K562 (cell line): ENCODE results near the gene KIAA0513. TPM values are rescaled to one million over a fixed set of nuclear protein-coding genes. Genes with fewer than 3 reads are reported as not detected.

Source experiments
- DDX20 ChIP-seq: fragments of 450-650 bp; IDR thresholded peaks from 2 replicates; pipeline ENCODE4 v1.6.1; 2016; ENCODE audit warnings: missing genetic modification characterization, low read depth, mild to moderate bottlenecking, missing compliant biosample characterization, moderate library complexity
- HNRNPL ChIP-seq: fragments of 200-400 bp; formaldehyde crosslinking; IDR thresholded peaks from 2 replicates; pipeline ENCODE4 v1.6.1; 2017; ENCODE audit warnings: low read depth, mild to moderate bottlenecking, low read length
- PTBP1 ChIP-seq: fragments of 200-400 bp; formaldehyde crosslinking; IDR thresholded peaks from 2 replicates; pipeline ENCODE4 v1.6.1; 2017; ENCODE audit warnings: low read depth, low read length
- RAD51 ChIP-seq: fragments of 450-650 bp; IDR thresholded peaks from 2 replicates; pipeline ENCODE4 v1.7.1; 2016; ENCODE audit warnings: low read depth, mild to moderate bottlenecking, borderline replicate concordance
- SREBF1 ChIP-seq: fragments of 150-350 bp; IDR thresholded peaks from 2 replicates; pipeline ENCODE4 v1.6.1; 2014; ENCODE audit warnings: antibody characterized with exemption, low read depth, low read length, borderline replicate concordance
- TRIM28 ChIP-seq: fragments of 450-650 bp; IDR thresholded peaks from 2 replicates; pipeline ENCODE4 v1.6.1; 2017
- ZFP30 ChIP-seq: fragments of 250-450 bp; sonication (Bioruptor Pico); IDR thresholded peaks from 2 replicates; pipeline ENCODE4 v1.8.0; 2022; ENCODE audit warnings: moderate library complexity, mild to moderate bottlenecking, inconsistent platforms, borderline replicate concordance
- ZNF586 ChIP-seq: fragments of 450-650 bp; formaldehyde crosslinking; conservative IDR thresholded peaks from 2 replicates; pipeline ENCODE4 v1.4.0; 2020; ENCODE audit warnings: mild to moderate bottlenecking, moderate library complexity
- polyA plus RNA-seq, 8 experiments: library from polyadenylated mRNA; depleted of rRNA in 4 of 8; stranded (reverse) in 5 of 8; unstranded in 3 of 8; fragments of >200 nt; fragmentation: Nextera tagmentation in 2 of 8; fragmentation: Illumina TruSeq in 1 of 8; extraction: Ambion mirVana in 2 of 8; extraction: Trizol in 1 of 8; gene quantifications; 2 replicates each; pipeline versions ENCODE4 v1.2.1 to v1.2.3, GENCODE V29; 2011 to 2014; ENCODE audit warnings: inconsistent platforms in 1 of 8, missing spikeins in 1 of 8
- total RNA-seq, 7 experiments: library from RNA; depleted of rRNA in 6 of 7; stranded (reverse); fragments of >200 nt in 6 of 7; fragmentation: Illumina TruSeq in 2 of 7; extraction: Trizol in 2 of 7; gene quantifications; 2 replicates each; pipeline versions ENCODE4 v1.2.1 to v1.2.3, GENCODE V29; 2011 to 2021; ENCODE audit warnings: low replicate concordance in 1 of 7
- TF ChIP-seq, protein P1 (sequence below): fragments of 250-450 bp; sonication (Bioruptor Pico); IDR thresholded peaks from 2 replicates; pipeline ENCODE4 v1.4.0; 2020; ENCODE audit warnings: mild to moderate bottlenecking, moderate library complexity
- TF ChIP-seq, protein P2 (sequence below): fragments of 250-450 bp; sonication (Bioruptor Pico); IDR thresholded peaks from 2 replicates; pipeline ENCODE4 v1.5.0; 2021; ENCODE audit warnings: mild to moderate bottlenecking, moderate library complexity
- TF ChIP-seq, protein P3 (sequence below): sonication (generic); formaldehyde crosslinking; IDR thresholded peaks from 2 replicates; pipeline ENCODE4 v1.4.0; 2020; ENCODE audit warnings: mild to moderate bottlenecking, missing genetic modification reagents
- TF ChIP-seq, protein P4 (sequence below): fragments of 250-450 bp; sonication (Bioruptor Pico); IDR thresholded peaks from 2 replicates; pipeline ENCODE4 v1.4.0; 2020; ENCODE audit warnings: borderline replicate concordance
- TF ChIP-seq, protein P5 (sequence below): fragments of 450-650 bp; IDR thresholded peaks from one replicate; pipeline ENCODE4 v1.6.1; 2018; ENCODE audit warnings: mild to moderate bottlenecking, moderate library complexity; ENCODE audit not compliant: partially characterized antibody
- TF ChIP-seq, protein P6 (sequence below): sonication (generic); formaldehyde crosslinking; IDR thresholded peaks from 2 replicates; pipeline ENCODE4 v1.8.0; 2022; ENCODE audit warnings: missing genetic modification reagents, mild to moderate bottlenecking, borderline replicate concordance

The KIAA0513 gene
- total and polyA plus RNA-seq, 9 of the 15 experiments (the other 6 are each of a cell fraction or from before 2014, with no cell fraction given): 0.18 to 13.7 (median 10.2) TPM

DNA sequence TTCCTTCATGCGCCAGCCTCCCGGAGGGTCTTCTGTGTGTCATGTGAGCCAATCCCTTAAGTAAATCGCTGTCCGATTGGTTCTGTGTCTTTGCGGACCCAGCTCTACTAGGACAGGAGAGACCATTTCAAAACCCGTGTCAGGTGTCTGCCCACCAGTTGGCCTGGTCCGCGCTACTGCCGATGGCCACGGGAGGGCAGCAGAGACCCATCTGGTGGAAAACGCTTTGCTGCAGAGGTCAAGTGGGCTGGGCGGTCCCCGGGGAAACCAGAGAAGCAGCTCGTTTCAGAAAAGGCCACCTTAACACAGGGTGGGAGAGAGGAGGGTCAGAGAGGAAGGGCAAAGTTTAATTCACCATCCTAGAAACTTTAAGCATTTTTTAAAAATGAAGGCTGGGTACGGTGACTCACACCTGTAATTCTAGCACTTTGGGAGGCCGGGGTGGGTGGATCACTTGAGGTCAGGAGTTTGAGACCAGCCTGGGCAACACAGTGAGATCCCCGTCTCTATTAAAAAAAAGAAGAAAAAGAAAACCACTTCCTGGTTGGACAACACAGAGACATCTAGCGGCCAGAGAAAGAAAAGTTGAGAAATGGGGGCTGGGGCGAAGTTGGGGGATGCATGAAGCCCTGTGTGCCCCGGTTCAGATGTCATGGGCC lies 87.4 kb downstream of the KIAA0513 start (continued):
- TF ChIP-seq ZNF586 (CRISPR knock-in tag): no peak
- peak; percentile 75 for TF ChIP-seq TRIM28
- TF ChIP-seq, protein P1, sequence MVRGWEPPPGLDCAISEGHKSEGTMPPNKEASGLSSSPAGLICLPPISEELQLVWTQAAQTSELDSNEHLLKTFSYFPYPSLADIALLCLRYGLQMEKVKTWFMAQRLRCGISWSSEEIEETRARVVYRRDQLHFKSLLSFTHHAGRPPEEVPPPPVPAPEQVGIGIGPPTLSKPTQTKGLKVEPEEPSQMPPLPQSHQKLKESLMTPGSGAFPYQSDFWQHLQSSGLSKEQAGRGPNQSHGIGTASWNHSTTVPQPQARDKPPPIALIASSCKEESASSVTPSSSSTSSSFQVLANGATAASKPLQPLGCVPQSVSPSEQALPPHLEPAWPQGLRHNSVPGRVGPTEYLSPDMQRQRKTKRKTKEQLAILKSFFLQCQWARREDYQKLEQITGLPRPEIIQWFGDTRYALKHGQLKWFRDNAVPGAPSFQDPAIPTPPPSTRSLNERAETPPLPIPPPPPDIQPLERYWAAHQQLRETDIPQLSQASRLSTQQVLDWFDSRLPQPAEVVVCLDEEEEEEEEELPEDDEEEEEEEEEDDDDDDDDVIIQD (CRISPR knock-in tag): no peak
- TF ChIP-seq, protein P2, sequence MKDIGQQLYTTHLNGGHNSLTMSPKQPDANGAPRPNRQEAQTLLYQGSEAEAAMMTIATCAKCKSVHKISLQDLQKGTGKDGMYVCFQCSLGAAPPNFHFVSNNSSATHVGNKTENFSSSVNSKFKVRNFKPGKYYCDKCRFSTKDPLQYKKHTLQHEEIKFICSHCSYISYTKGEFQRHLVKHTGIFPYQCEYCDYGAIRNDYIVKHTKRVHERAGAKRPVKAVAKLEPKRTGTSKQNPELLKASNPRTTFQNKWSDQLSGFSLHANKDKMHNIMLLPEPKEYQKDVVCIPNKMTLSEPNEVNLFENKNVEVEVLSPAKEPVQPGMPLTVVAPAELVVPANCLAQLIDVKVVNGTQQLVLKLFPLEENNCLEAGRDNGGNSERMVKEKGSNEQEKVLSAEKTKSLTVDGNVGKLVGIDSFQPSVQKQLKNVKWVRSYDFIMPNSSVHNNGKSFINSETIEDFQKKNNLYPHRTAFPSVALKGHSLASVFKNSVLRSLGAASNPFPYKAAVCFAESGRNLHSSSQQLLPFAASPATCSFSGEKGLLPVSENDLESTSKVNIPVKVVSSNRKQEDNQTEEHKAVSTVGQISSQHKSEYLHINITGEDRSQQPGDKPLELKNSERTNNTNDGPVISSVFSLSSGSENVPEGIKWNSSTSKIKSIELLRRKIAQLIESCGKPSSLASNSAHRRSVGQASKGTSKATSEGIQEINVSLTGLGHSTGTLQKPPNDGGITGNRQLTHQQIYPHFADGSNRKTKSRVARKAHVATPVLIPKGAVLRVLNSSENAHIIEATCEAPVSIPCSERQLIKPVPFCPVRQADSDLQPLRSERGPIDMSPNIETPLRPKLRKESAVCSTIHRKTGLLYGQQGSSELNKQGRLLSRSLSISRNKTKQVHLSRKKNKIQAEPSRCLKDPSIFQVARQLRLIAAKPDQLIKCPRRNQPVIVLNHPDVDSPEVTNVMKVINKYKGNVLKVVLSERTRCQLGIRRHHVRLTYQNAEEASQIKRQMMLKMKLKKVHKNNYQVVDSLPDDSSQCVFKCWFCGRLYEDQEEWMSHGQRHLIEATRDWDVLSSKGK (CRISPR knock-in tag): no peak
- TF ChIP-seq, protein P3, sequence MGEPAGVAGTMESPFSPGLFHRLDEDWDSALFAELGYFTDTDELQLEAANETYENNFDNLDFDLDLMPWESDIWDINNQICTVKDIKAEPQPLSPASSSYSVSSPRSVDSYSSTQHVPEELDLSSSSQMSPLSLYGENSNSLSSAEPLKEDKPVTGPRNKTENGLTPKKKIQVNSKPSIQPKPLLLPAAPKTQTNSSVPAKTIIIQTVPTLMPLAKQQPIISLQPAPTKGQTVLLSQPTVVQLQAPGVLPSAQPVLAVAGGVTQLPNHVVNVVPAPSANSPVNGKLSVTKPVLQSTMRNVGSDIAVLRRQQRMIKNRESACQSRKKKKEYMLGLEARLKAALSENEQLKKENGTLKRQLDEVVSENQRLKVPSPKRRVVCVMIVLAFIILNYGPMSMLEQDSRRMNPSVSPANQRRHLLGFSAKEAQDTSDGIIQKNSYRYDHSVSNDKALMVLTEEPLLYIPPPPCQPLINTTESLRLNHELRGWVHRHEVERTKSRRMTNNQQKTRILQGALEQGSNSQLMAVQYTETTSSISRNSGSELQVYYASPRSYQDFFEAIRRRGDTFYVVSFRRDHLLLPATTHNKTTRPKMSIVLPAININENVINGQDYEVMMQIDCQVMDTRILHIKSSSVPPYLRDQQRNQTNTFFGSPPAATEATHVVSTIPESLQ (CRISPR knock-in tag): no peak
- TF ChIP-seq DDX20 (tag): no peak
- TF ChIP-seq, protein P4, sequence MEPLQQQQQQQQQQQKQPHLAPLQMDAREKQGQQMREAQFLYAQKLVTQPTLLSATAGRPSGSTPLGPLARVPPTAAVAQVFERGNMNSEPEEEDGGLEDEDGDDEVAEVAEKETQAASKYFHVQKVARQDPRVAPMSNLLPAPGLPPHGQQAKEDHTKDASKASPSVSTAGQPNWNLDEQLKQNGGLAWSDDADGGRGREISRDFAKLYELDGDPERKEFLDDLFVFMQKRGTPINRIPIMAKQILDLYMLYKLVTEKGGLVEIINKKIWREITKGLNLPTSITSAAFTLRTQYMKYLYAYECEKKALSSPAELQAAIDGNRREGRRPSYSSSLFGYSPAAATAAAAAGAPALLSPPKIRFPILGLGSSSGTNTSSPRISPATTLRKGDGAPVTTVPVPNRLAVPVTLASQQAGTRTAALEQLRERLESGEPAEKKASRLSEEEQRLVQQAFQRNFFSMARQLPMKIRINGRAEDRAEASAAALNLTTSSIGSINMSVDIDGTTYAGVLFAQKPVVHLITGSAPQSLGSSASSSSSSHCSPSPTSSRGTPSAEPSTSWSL (CRISPR knock-in tag): no peak
- TF ChIP-seq, protein P5, sequence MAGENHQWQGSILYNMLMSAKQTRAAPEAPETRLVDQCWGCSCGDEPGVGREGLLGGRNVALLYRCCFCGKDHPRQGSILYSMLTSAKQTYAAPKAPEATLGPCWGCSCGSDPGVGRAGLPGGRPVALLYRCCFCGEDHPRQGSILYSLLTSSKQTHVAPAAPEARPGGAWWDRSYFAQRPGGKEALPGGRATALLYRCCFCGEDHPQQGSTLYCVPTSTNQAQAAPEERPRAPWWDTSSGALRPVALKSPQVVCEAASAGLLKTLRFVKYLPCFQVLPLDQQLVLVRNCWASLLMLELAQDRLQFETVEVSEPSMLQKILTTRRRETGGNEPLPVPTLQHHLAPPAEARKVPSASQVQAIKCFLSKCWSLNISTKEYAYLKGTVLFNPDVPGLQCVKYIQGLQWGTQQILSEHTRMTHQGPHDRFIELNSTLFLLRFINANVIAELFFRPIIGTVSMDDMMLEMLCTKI: no peak
- no peak for TF ChIP-seq HNRNPL
- TF ChIP-seq, protein P6, sequence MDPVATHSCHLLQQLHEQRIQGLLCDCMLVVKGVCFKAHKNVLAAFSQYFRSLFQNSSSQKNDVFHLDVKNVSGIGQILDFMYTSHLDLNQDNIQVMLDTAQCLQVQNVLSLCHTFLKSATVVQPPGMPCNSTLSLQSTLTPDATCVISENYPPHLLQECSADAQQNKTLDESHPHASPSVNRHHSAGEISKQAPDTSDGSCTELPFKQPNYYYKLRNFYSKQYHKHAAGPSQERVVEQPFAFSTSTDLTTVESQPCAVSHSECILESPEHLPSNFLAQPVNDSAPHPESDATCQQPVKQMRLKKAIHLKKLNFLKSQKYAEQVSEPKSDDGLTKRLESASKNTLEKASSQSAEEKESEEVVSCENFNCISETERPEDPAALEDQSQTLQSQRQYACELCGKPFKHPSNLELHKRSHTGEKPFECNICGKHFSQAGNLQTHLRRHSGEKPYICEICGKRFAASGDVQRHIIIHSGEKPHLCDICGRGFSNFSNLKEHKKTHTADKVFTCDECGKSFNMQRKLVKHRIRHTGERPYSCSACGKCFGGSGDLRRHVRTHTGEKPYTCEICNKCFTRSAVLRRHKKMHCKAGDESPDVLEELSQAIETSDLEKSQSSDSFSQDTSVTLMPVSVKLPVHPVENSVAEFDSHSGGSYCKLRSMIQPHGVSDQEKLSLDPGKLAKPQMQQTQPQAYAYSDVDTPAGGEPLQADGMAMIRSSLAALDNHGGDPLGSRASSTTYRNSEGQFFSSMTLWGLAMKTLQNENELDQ: no peak
- 0 out of 2 replicates have a peak, but pooled peaks have one; percentile 25 for TF ChIP-seq PTBP1
- no peak for TF ChIP-seq ZFP30 (CRISPR knock-in tag)
- no peak for TF ChIP-seq SREBF1
- TF ChIP-seq RAD51: 0 out of 2 replicates have a peak, but pooled peaks have one; percentile 26
